SIG-M5 (cell line): ENCODE data around the gene NCBP2L.
"Not testable (repeated sequence)": the region's sequence is repeated elsewhere in the genome, so short reads cannot be mapped to it uniquely, and the experiment has no call there.

Source experiments
- DNase-seq: peaks from one replicate; lab custom pipeline; 2025; lab: John Stamatoyannopoulos, UW

The NCBP2L gene

GRCh38 chrX:107810053-107810452 is 32.5 kb downstream of the NCBP2L start:
- DNase-seq, result not testable (repeated sequence)

- no peak for DNase-seq
Observed at GRCh38 chrX:107818900-107819521, 41.5 kb downstream of the NCBP2L start.

GRCh38 chrX:107823042-107823441 is 45.5 kb downstream of the NCBP2L start:
- DNase-seq, result no peak

GRCh38 chrX:107823456-107823855 is 45.9 kb downstream of the NCBP2L start:
- DNase-seq, result no peak

GRCh38 chrX:107825698-107826237 is 48.2 kb downstream of the NCBP2L start, which contains the start of gene MID2:
Gene MID2, plus strand, starts transcription at chrX:107825866. Its CDS starts 561 bp downstream, at chrX:107826427.
- no peak for DNase-seq

GRCh38 chrX:107826238-107827029 is 48.9 kb downstream of the NCBP2L start:
- no peak for DNase-seq

- DNase-seq, result no peak
Observed at GRCh38 chrX:107827030-107827831, 49.7 kb downstream of the NCBP2L start.

- DNase-seq, result no peak
Observed at GRCh38 chrX:107827852-107828251, 50.3 kb downstream of the NCBP2L start.

GRCh38 chrX:107829878-107830277 is 52.3 kb downstream of the NCBP2L start:
- no peak for DNase-seq

GRCh38 chrX:107831071-107831730 is 53.7 kb downstream of the NCBP2L start:
- DNase-seq, result no peak

- DNase-seq, result no peak
Observed at GRCh38 chrX:107834275-107835201, 57.0 kb downstream of the NCBP2L start.

GRCh38 chrX:107836958-107837357 is 59.4 kb downstream of the NCBP2L start:
- no peak for DNase-seq

- DNase-seq, result no peak
Observed at GRCh38 chrX:107840971-107841370, 63.4 kb downstream of the NCBP2L start.

GRCh38 chrX:107842715-107843400 is 65.3 kb downstream of the NCBP2L start:
- no peak for DNase-seq
